Measurements from ENCODE around the gene CIBAR2.

Gene CIBAR2

DNA sequence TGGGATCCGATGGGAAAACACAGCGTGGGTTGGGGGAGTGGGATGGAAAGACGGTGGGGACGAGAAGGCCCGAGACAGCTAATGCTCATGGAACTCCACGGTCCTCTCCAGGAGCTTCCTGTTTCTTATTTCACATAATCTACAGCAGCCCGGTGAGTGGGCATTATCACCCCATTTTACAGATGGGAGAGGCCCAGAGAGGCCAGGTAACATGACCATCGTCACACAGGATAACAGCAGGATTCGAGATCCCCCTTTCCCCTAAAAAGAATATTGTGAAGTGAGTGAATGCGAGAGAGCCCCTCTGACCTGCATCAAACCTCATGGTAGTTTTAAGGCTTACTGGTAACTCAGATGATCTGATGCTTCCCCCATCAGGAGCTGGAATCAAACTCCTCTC is 12.0 kb downstream of the CIBAR2 start:
- Histone ChIP-seq H3K27ac (ENCODE audit: low read depth, low read length) (no peak overlapping the region), H3K36me3 (ENCODE audit: insufficient read depth, low read length) (no peaks in the 10 kb centered on the region), H3K27me3 (ENCODE audit: insufficient read depth, low read length) (peaks cover 19% of the 10 kb centered on the region), H3K79me2 (ENCODE audit: control insufficient read depth, insufficient read depth, low read length, unreplicated experiment) (no peaks in the 10 kb centered on the region), H3K4me3 (ENCODE audit: low read depth, low read length) (no peak overlapping the region), H3K4me1 (ENCODE audit: control insufficient read depth, insufficient read depth, low read length, unreplicated experiment) (no peaks in the 10 kb centered on the region), H2AFZ (ENCODE audit: low read length, unreplicated experiment) (no peak overlapping the region)

DNA sequence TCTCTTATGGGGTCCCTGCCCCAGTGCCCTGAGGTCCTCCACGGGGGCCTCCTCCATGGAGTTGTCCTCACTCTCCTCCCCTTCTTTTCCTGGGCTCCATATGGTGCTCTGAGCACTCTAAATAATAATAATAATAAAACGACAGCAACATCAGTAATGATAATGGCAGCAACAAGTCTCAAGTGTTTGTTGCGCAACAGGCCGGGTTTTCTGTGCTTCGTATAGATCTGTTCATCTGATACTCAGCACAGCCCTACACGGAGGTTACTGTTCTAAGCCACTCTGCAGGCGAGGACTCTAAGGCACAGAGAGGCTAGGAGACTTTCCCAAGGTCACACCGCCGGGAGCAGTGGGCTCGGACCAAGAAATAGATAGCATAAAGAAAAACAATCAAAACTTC is 13.7 kb downstream of the CIBAR2 start:
- peaks cover 36% of the 10 kb centered on the region for H3K27me3 ChIP-seq (ENCODE audit: insufficient read depth, low read length)
- H3K27ac ChIP-seq (ENCODE audit: low read depth, low read length) = no peak overlapping the region
- no peaks in the 10 kb centered on the region for H3K4me1 ChIP-seq (ENCODE audit: control insufficient read depth, insufficient read depth, low read length, unreplicated experiment)
- no peaks in the 10 kb centered on the region for H3K79me2 ChIP-seq (ENCODE audit: control insufficient read depth, insufficient read depth, low read length, unreplicated experiment)
- H2AFZ ChIP-seq (ENCODE audit: low read length, unreplicated experiment) = no peak overlapping the region
- no peak overlapping the region for H3K4me3 ChIP-seq (ENCODE audit: low read depth, low read length)
- H3K36me3 ChIP-seq (ENCODE audit: insufficient read depth, low read length) = no peaks in the 10 kb centered on the region

DNA sequence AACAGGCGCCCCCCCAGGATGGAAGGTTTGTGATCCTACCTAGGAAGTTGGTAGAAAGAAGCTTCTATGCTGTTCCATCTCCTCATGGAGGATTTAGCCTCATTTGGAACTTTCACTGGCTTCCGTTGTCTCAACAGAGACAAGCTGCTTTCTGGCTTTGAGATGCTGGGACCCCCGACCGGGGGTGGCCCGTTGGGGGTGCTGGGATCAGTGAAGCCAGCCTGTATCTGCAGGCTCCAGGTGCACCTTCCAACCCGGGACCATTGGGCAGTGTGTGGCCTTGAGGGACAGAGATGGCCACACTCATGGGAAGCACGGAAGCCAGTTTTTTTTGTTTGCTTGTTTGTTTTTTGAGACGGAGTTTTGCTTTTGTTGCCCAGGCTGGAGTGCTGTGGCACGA is 15.4 kb downstream of the CIBAR2 start:
- no peak overlapping the region for H3K4me3 ChIP-seq (ENCODE audit: low read depth, low read length)
- H3K36me3 ChIP-seq (ENCODE audit: insufficient read depth, low read length) = no peaks in the 10 kb centered on the region
- no peaks in the 10 kb centered on the region for H3K79me2 ChIP-seq (ENCODE audit: control insufficient read depth, insufficient read depth, low read length, unreplicated experiment)
- H3K4me1 ChIP-seq (ENCODE audit: control insufficient read depth, insufficient read depth, low read length, unreplicated experiment) = no peaks in the 10 kb centered on the region
- H3K27ac ChIP-seq (ENCODE audit: low read depth, low read length) = no peak overlapping the region
- no peak overlapping the region for H2AFZ ChIP-seq (ENCODE audit: low read length, unreplicated experiment)
- peaks cover 38% of the 10 kb centered on the region for H3K27me3 ChIP-seq (ENCODE audit: insufficient read depth, low read length)

DNA sequence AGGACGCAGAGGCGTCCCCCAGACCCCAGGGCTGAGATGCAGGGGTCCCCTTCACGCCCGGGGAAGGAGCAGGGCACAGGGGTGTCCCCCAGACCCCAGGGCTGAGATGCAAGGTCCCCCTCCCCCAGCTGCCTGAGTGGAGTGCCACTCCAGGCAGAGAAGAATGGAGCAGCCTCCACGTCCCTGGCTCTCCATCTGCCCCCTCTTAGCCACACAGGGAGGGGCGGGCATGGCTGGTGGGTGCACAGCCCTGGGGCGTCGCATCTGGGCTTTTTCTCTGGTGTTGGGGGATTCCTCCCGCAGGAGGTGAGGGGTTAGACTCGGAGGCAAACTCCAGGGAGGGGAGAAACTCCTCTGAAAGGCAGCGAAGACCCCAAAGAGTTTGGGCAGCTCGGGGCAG is 17.5 kb downstream of the CIBAR2 start:
- H3K4me1 ChIP-seq (ENCODE audit: control insufficient read depth, insufficient read depth, low read length, unreplicated experiment) = no peaks in the 10 kb centered on the region
- H2AFZ ChIP-seq (ENCODE audit: low read length, unreplicated experiment) = no peak overlapping the region
- H3K79me2 ChIP-seq (ENCODE audit: control insufficient read depth, insufficient read depth, low read length, unreplicated experiment) = no peaks in the 10 kb centered on the region
- peaks cover 38% of the 10 kb centered on the region for H3K27me3 ChIP-seq (ENCODE audit: insufficient read depth, low read length)
- H3K36me3 ChIP-seq (ENCODE audit: insufficient read depth, low read length) = no peaks in the 10 kb centered on the region
- no peak overlapping the region for H3K27ac ChIP-seq (ENCODE audit: low read depth, low read length)
- no peak overlapping the region for H3K4me3 ChIP-seq (ENCODE audit: low read depth, low read length)

DNA sequence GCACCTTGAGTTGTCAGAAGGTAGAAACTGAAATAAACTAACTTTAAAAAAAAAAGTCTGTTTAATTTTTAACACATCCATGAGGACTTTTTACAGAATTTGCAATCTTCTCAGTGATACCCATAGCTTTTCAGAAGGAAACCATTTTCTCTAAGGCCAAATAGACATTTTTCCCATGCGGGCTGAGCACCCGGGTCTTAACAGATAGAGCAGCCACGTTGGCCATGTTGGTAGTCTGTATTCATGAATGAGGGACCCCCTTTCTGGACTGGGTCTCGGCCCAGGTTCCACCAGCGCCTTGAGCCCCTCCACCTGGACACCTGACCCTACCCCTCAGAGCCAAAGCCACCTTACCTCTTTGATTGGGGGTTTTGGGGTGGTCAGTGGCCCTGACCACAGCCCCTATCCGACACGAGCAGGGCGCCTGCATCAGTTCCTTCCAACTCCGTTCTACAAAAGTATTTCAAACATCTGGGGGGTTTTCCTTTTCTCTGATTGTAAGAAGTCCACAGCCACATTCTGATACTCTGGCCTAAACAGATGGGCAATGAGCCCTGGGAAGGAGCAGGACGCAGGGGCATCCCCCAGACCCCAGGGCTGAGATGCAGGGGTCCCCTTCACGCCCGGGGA is 18.0 kb downstream of the CIBAR2 start:
- Histone ChIP-seq H2AFZ (ENCODE audit: low read length, unreplicated experiment) (no peak overlapping the region), H3K4me3 (ENCODE audit: low read depth, low read length) (no peak overlapping the region), H3K27me3 (ENCODE audit: insufficient read depth, low read length) (peaks cover 38% of the 10 kb centered on the region), H3K4me1 (ENCODE audit: control insufficient read depth, insufficient read depth, low read length, unreplicated experiment) (no peaks in the 10 kb centered on the region), H3K79me2 (ENCODE audit: control insufficient read depth, insufficient read depth, low read length, unreplicated experiment) (no peaks in the 10 kb centered on the region), H3K27ac (ENCODE audit: low read depth, low read length) (no peak overlapping the region), H3K36me3 (ENCODE audit: insufficient read depth, low read length) (no peaks in the 10 kb centered on the region)

DNA sequence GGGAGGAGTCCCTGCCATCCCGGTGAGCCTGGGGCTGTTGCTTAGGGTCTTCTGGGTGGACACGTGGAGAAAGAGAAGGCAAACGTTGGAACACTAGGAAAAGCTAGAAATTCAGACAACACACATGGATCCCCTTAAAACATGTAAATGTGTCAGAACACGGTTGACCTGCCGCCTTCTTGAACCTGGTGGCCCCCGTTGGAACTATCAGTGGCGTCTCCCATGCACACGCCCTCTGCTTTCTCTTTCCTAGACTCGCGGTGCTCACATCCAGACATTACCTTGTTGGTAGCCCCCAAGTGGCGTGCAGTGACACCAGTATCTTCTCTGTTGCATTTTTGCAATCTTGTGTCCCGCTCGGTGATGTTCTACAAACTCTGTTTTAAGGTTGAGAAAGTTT is 18.6 kb downstream of the CIBAR2 start:
- H3K4me1 ChIP-seq (ENCODE audit: control insufficient read depth, insufficient read depth, low read length, unreplicated experiment) = no peaks in the 10 kb centered on the region
- no peaks in the 10 kb centered on the region for H3K79me2 ChIP-seq (ENCODE audit: control insufficient read depth, insufficient read depth, low read length, unreplicated experiment)

DNA sequence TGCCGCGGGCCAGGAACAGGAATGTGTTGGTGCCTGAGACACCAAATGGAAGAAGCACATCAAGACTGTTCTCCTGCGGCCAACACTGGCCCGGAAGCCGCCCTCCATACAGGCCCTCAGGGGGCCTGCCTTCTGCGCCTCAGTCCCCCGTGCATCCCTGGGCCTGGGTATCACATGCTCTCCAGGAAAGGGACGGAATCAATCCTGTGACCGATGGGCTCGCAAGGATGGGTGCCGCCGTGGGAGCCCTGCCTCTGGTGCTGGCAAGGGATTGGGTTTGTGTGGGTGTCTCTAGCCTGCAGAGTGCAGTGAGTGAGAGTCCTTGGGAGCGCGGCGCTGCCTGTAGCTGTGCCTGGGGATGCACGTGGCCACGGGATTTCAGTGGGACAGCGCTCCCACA is 19.4 kb downstream of the CIBAR2 start:
- Histone ChIP-seq H3K36me3 (ENCODE audit: insufficient read depth, low read length) (no peaks in the 10 kb centered on the region), H3K79me2 (ENCODE audit: control insufficient read depth, insufficient read depth, low read length, unreplicated experiment) (no peaks in the 10 kb centered on the region), H3K4me3 (ENCODE audit: low read depth, low read length) (no peak overlapping the region), H3K27ac (ENCODE audit: low read depth, low read length) (no peak overlapping the region), H3K4me1 (ENCODE audit: control insufficient read depth, insufficient read depth, low read length, unreplicated experiment) (no peaks in the 10 kb centered on the region), H2AFZ (ENCODE audit: low read length, unreplicated experiment) (no peak overlapping the region), H3K27me3 (ENCODE audit: insufficient read depth, low read length) (peaks cover 36% of the 10 kb centered on the region)

More for the DNA sequence above, 18.6 kb downstream of the CIBAR2 start:
- H3K36me3 ChIP-seq (ENCODE audit: insufficient read depth, low read length) = no peaks in the 10 kb centered on the region
- H3K27ac ChIP-seq (ENCODE audit: low read depth, low read length) = no peak overlapping the region
- H3K27me3 ChIP-seq (ENCODE audit: insufficient read depth, low read length) = peaks cover 38% of the 10 kb centered on the region
- H2AFZ ChIP-seq (ENCODE audit: low read length, unreplicated experiment) = no peak overlapping the region
- H3K4me3 ChIP-seq (ENCODE audit: low read depth, low read length) = no peak overlapping the region

DNA sequence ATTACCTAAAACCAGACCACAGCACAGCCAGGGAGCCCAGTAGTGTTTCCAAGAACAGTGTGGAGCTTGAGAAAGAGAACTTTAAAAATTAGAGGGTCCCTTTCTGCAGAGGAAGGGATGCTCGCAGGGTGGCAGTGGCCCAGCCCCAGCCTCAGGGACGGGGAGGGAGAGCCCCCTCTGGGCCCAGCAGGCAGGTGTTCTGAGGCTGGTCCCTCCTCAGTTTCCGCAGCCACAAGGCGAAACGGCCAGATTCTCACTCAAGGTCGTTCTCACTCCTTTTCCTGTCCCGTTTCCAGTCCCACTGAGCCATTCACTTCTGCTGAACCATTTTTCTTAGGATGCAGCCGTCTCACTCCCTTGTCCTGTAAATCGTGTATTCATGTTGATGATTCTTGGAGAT is 20.0 kb downstream of the CIBAR2 start:
- Histone ChIP-seq H2AFZ (ENCODE audit: low read length, unreplicated experiment) (no peak overlapping the region), H3K27ac (ENCODE audit: low read depth, low read length) (no peak overlapping the region), H3K4me3 (ENCODE audit: low read depth, low read length) (no peak overlapping the region), H3K4me1 (ENCODE audit: control insufficient read depth, insufficient read depth, low read length, unreplicated experiment) (no peaks in the 10 kb centered on the region), H3K36me3 (ENCODE audit: insufficient read depth, low read length) (no peaks in the 10 kb centered on the region), H3K27me3 (ENCODE audit: insufficient read depth, low read length) (peaks cover 30% of the 10 kb centered on the region), H3K79me2 (ENCODE audit: control insufficient read depth, insufficient read depth, low read length, unreplicated experiment) (no peaks in the 10 kb centered on the region)

GRCh38 chr16:85091522-85091910 is 20.8 kb downstream of the CIBAR2 start:
- Histone ChIP-seq H3K27ac (ENCODE audit: low read depth, low read length) (no peak overlapping the region), H3K79me2 (ENCODE audit: control insufficient read depth, insufficient read depth, low read length, unreplicated experiment) (no peaks in the 10 kb centered on the region), H3K36me3 (ENCODE audit: insufficient read depth, low read length) (no peaks in the 10 kb centered on the region), H3K27me3 (ENCODE audit: insufficient read depth, low read length) (peaks cover 23% of the 10 kb centered on the region), H3K4me3 (ENCODE audit: low read depth, low read length) (no peak overlapping the region), H3K4me1 (ENCODE audit: control insufficient read depth, insufficient read depth, low read length, unreplicated experiment) (no peaks in the 10 kb centered on the region), H2AFZ (ENCODE audit: low read length, unreplicated experiment) (no peak overlapping the region)

- Histone ChIP-seq H3K36me3 (ENCODE audit: insufficient read depth, low read length) (no peaks in the 10 kb centered on the region), H3K4me1 (ENCODE audit: control insufficient read depth, insufficient read depth, low read length, unreplicated experiment) (no peaks in the 10 kb centered on the region), H3K4me3 (ENCODE audit: low read depth, low read length) (no peak overlapping the region), H3K79me2 (ENCODE audit: control insufficient read depth, insufficient read depth, low read length, unreplicated experiment) (no peaks in the 10 kb centered on the region), H2AFZ (ENCODE audit: low read length, unreplicated experiment) (no peak overlapping the region), H3K27ac (ENCODE audit: low read depth, low read length) (no peak overlapping the region), H3K27me3 (ENCODE audit: insufficient read depth, low read length) (peaks cover 23% of the 10 kb centered on the region)
These were observed 21.3 kb downstream of the CIBAR2 start for GRCh38 chr16:85090873-85091521.

DNA sequence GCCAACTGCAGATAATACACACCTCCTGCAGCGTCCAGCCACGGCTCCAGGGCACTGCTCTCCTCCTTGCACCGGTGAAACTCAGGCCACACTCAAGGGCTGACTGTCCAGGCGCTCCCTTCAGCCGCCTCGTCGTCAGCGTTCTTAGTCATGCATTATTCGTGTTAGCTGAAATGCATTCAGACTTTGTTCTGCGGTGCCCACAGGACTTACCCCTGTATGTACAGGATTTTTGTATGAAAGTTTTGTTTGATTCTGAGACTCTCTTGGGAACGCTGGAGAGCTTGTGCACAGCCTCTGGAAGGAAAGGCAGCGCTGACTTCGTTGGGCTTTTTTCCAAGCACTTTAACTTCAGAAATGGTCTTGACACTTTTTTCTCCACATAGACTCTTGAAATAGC is 22.1 kb downstream of the CIBAR2 start:
- Histone ChIP-seq H3K27ac (ENCODE audit: low read depth, low read length) (no peak overlapping the region), H3K4me1 (ENCODE audit: control insufficient read depth, insufficient read depth, low read length, unreplicated experiment) (no peaks in the 10 kb centered on the region), H3K79me2 (ENCODE audit: control insufficient read depth, insufficient read depth, low read length, unreplicated experiment) (no peaks in the 10 kb centered on the region), H3K27me3 (ENCODE audit: insufficient read depth, low read length) (peaks cover 18% of the 10 kb centered on the region; the same call in 1 of the 2 replicates), H3K36me3 (ENCODE audit: insufficient read depth, low read length) (no peaks in the 10 kb centered on the region), H3K4me3 (ENCODE audit: low read depth, low read length) (no peak overlapping the region), H2AFZ (ENCODE audit: low read length, unreplicated experiment) (no peak overlapping the region)
